ENCODE data around the gene CEP135.

Gene CEP135

DNA sequence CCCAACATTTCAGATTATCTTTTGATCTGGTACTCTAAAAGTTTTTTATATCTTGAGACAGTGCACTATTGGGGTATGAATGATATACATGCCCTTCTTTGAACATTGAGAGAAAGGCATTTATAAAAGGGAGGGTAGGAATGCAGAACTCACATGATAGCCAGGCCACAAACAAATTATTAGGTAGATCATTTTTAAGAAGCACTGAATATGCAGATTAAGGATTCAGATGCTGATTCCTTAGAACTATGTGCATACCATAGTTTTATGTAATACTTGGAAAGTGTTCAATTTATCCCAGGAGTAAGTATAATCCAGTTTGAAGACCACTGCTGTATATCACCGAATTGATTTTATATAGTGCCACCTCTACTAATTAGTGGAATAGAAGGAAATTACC is 18.6 kb downstream of the CEP135 start:
- no peaks in the 10 kb centered on the region for H3K27me3 ChIP-seq (ENCODE audit: insufficient read depth, low read length, poor library complexity)
- no peak for TF ChIP-seq EZH2 (IDR thresholded peaks at IDR 0.05; ENCODE audit: borderline replicate concordance, low read depth, low read length, severe bottlenecking)
- TF ChIP-seq CTCF (IDR thresholded peaks at IDR 0.05; ENCODE audit: borderline replicate concordance, extremely low read depth, low read length, poor library complexity, severe bottlenecking), result no peak
- H3K36me3 ChIP-seq (ENCODE audit: insufficient read depth, low read length), result peaks cover 65% of the 10 kb centered on the region
- no peaks in the 10 kb centered on the region for H3K9me3 ChIP-seq (ENCODE audit: insufficient read depth, low read length, severe bottlenecking)
- DNase-seq, result no peak
- H3K4me3 ChIP-seq (ENCODE audit: low read depth in 1 of 2, low read length in 2 of 2), result no peak overlapping the region
- H3K9ac ChIP-seq (ENCODE audit: low read depth, low read length), result no peak overlapping the region
- no peaks in the 10 kb centered on the region for H3K79me2 ChIP-seq (ENCODE audit: insufficient read depth, low read length)
- ATAC-seq (ENCODE audit: insufficient read depth, low read depth), result no peak
- H3K4me1 ChIP-seq (ENCODE audit: insufficient read depth, low read length), result no peaks in the 10 kb centered on the region
- H3K4me2 ChIP-seq (ENCODE audit: insufficient read depth, low read length), result no peak overlapping the region
- H2AFZ ChIP-seq (ENCODE audit: low read depth, low read length), result no peak overlapping the region
- H4K20me1 ChIP-seq (ENCODE audit: insufficient read depth, low read length), result no peaks in the 10 kb centered on the region
- H3K27ac ChIP-seq (ENCODE audit: low read length), result no peak overlapping the region

- no peak overlapping the region for H3K4me3 ChIP-seq (ENCODE audit: low read depth in 1 of 2, low read length in 2 of 2)
- DNase-seq, result no peak
Observed at GRCh38 chr4:55973650-55974049, 24.9 kb downstream of the CEP135 start.

GRCh38 chr4:55977811-55978210 is 29.1 kb downstream of the CEP135 start:
- H3K4me1 ChIP-seq (ENCODE audit: insufficient read depth, low read length), result no peaks in the 10 kb centered on the region
- no peak overlapping the region for H3K4me2 ChIP-seq (ENCODE audit: insufficient read depth, low read length)
- H3K27ac ChIP-seq (ENCODE audit: low read length), result no peak overlapping the region
- H3K9ac ChIP-seq (ENCODE audit: low read depth, low read length), result no peak overlapping the region
- TF ChIP-seq EZH2 (IDR thresholded peaks at IDR 0.05; ENCODE audit: borderline replicate concordance, low read depth, low read length, severe bottlenecking) (no peak), CTCF (IDR thresholded peaks at IDR 0.05; ENCODE audit: borderline replicate concordance, extremely low read depth, low read length, poor library complexity, severe bottlenecking) (no peak)
- H3K79me2 ChIP-seq (ENCODE audit: insufficient read depth, low read length), result no peaks in the 10 kb centered on the region
- H3K36me3 ChIP-seq (ENCODE audit: insufficient read depth, low read length), result peaks cover 86% of the 10 kb centered on the region
- no peaks in the 10 kb centered on the region for H4K20me1 ChIP-seq (ENCODE audit: insufficient read depth, low read length)
- H3K27me3 ChIP-seq (ENCODE audit: insufficient read depth, low read length, poor library complexity), result no peaks in the 10 kb centered on the region
- H3K9me3 ChIP-seq (ENCODE audit: insufficient read depth, low read length, severe bottlenecking), result no peaks in the 10 kb centered on the region
- DNase-seq, result no peak
- no peak overlapping the region for H3K4me3 ChIP-seq (ENCODE audit: low read depth in 1 of 2, low read length in 2 of 2)
- no peak for ATAC-seq (ENCODE audit: insufficient read depth, low read depth)
- no peak overlapping the region for H2AFZ ChIP-seq (ENCODE audit: low read depth, low read length)

More at GRCh38 chr4:55973650-55974049, 24.9 kb downstream of the CEP135 start:
- Histone ChIP-seq H3K9me3 (ENCODE audit: insufficient read depth, low read length, severe bottlenecking) (no peaks in the 10 kb centered on the region), H3K36me3 (ENCODE audit: insufficient read depth, low read length) (peaks cover 81% of the 10 kb centered on the region), H3K27ac (ENCODE audit: low read length) (no peak overlapping the region), H3K4me1 (ENCODE audit: insufficient read depth, low read length) (no peaks in the 10 kb centered on the region), H4K20me1 (ENCODE audit: insufficient read depth, low read length) (no peaks in the 10 kb centered on the region), H3K79me2 (ENCODE audit: insufficient read depth, low read length) (no peaks in the 10 kb centered on the region), H2AFZ (ENCODE audit: low read depth, low read length) (no peak overlapping the region), H3K4me2 (ENCODE audit: insufficient read depth, low read length) (no peak overlapping the region), H3K9ac (ENCODE audit: low read depth, low read length) (no peak overlapping the region), H3K27me3 (ENCODE audit: insufficient read depth, low read length, poor library complexity) (no peaks in the 10 kb centered on the region)
- ATAC-seq (ENCODE audit: insufficient read depth, low read depth), result no peak
- TF ChIP-seq EZH2 (IDR thresholded peaks at IDR 0.05; ENCODE audit: borderline replicate concordance, low read depth, low read length, severe bottlenecking), result no peak
- TF ChIP-seq CTCF (IDR thresholded peaks at IDR 0.05; ENCODE audit: borderline replicate concordance, extremely low read depth, low read length, poor library complexity, severe bottlenecking), result no peak

DNA sequence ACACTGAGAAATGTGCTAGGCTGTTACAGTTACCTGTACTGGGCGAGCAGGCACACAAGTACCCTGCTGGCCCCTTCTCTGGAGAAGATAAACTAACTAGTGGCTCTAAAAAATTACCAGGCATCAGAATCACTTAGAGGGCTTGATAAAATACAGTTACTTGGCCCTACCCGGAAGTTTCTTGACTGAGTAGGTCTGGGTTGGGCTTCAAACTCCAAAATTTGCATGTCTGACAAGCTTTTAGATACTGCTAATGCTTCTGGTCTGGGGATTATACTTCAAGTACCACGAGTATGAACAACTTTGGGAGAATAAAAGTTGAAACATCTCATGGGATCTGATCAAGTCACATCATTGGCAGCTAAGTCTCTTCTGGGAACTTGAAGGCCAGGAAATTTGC is 30.8 kb downstream of the CEP135 start:
- H2AFZ ChIP-seq (ENCODE audit: low read depth, low read length), result no peak overlapping the region
- no peak overlapping the region for H3K27ac ChIP-seq (ENCODE audit: low read length)
- H3K79me2 ChIP-seq (ENCODE audit: insufficient read depth, low read length), result no peaks in the 10 kb centered on the region
- H3K4me3 ChIP-seq (ENCODE audit: low read depth in 1 of 2, low read length in 2 of 2), result no peak overlapping the region
- no peak for ATAC-seq (ENCODE audit: insufficient read depth, low read depth)
- H3K4me1 ChIP-seq (ENCODE audit: insufficient read depth, low read length), result no peaks in the 10 kb centered on the region
- no peak overlapping the region for H3K4me2 ChIP-seq (ENCODE audit: insufficient read depth, low read length)
- no peaks in the 10 kb centered on the region for H4K20me1 ChIP-seq (ENCODE audit: insufficient read depth, low read length)
- no peak overlapping the region for H3K9ac ChIP-seq (ENCODE audit: low read depth, low read length)
- TF ChIP-seq CTCF (IDR thresholded peaks at IDR 0.05; ENCODE audit: borderline replicate concordance, extremely low read depth, low read length, poor library complexity, severe bottlenecking) (no peak), EZH2 (IDR thresholded peaks at IDR 0.05; ENCODE audit: borderline replicate concordance, low read depth, low read length, severe bottlenecking) (no peak)
- H3K27me3 ChIP-seq (ENCODE audit: insufficient read depth, low read length, poor library complexity), result no peaks in the 10 kb centered on the region
- no peak for DNase-seq
- no peaks in the 10 kb centered on the region for H3K9me3 ChIP-seq (ENCODE audit: insufficient read depth, low read length, severe bottlenecking)
- peaks cover 87% of the 10 kb centered on the region for H3K36me3 ChIP-seq (ENCODE audit: insufficient read depth, low read length)
